GF-D8 (cell line): Measurements from ENCODE around the gene SPTBN1.

Source experiments
- DNase-seq: peaks from one replicate; lab custom pipeline; 2025; lab: John Stamatoyannopoulos, UW

SPTBN1 gene

DNA sequence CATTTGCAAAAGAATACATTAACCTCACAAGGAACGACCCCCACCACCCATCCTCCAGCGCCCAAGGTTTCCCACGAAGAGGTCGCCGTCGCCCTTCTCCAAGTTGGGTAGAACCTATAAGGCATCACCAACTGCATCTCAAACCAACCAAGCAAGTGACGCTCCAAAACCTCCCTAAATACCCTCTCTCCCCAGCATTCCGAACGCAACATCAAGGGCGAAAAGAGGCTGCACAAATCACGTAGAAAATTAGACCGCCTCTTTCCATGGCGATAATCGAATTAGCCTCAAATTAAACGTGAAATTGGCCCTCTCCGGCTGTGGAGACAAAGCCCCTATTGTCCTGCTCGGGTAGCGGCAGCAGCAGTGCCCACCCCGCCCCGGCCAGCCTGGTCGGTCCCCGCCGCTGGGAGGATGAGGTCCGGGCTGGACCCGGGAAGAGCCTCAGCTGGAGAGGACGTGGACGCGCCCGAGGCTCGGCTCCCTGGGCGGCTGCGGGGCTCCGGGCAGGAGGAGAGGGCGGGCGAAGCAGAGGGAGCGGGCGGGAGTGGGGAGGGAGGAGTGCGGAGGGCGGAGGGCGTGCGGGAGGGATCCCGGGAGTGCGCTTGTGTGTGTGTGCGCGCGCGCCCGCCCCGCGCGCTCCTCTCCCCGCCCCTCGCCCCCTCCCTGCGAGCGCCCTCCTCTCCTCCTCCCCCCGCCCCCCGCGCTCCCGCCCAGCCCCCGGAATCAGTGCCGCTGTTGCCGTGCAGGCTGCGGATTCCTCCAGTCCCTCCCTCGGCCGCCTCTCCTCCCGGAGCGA lies at the start of gene SPTBN1:
Gene SPTBN1 (plus strand): TSS at position 765 of the 799 bp plus-strand sequence. CDS start 70,092 bp downstream, outside the sequence.
- DNase-seq: no peak

DNA sequence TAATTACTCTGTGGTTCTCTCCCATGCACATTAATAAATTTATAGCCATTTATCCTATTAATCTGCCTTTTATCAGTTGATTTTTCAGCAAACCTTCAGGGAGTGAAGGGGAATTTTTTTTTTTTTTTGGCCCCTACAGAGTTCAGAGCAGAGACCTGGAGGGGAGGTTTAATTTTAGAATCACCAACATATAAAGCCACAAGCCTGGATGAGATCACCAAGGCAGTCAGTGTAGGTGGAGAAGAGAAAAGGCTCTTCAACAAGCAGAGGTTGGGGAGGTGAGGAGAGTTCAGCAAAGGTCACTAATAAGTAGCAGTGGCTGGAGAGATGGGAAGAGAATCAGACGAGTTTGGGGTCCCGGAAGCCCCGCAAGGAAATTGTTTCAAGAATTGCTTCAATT lies 48.4 kb upstream of the SPTBN1 start:
- DNase-seq: no peak

- no peak for DNase-seq
Observed at GRCh38 chr2:54408288-54408687, 47.8 kb upstream of the SPTBN1 start.

DNA sequence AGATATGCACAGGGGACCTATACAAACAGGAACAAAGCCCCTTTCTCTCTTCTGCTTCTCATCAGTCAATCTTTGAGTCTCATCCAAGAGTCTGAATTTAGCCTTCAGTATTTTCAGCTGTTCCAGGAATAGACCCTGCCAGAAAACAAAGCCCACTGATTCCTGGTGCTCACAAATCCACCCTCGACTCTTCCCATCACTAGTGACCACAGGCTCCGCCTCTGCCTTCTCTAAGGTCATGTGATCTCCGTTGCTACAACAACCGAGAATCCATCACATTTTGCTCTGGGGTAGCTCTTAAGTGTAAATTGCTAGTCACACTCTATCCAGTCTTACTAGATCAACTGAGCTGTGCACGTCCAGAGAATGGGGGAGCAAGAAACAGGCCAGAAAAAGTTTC lies 46.4 kb upstream of the SPTBN1 start:
- DNase-seq: no peak

DNA sequence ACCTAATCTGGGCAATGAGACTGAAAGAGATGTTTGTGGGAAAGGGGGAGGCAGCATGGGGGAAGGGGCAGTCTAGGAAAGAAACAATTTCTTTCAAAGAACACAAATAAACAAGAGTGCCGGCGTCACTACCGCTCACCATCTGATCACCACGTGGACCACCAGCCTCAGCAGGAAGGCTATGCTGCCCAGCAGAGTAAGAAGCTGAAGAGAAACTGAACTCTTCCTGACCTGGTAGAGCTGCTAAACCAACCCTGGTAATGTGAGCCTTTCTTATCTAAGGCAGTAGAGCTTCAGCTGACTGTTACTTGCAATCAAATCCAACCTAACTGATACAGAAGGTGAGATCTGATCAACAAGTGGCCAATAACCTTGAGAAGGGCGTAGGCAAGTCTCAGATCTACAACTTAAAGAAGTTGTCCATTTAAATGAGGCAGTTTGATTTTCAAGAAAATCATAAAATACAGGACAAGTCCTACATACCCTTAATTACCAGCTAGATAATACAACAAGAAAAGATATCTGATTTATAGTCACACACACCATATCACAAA lies 44.2 kb upstream of the SPTBN1 start:
- DNase-seq: no peak

DNA sequence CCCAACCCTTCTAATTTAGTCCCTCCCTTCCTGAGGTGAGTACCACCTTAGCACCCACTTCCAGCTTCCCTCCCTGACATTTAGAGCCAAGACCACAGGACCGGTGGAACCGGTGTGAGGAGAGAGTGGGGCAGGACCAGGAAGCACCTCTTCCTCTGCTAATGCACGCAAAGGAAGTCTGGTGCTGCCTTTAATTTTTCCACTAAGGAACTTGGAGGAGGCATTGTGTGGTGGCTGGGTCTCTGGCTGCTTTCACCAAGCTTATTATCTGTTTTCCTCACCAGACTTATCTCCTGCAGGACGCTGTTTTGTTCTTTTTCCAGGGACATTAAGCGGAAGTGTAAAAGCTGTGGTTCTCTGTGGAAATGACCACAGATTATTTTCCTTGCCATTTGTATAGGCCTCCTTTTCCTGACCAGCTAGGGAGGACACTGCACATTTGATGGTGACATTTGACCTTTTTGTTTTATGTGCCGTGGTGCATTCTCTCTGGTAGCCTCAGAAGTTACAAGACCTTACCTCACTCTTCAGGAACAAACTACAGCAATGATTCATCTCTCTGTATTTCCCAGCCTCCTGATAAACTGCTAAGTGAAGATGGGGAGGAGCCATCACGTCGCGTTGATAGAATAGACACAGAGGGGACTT lies 39.8 kb upstream of the SPTBN1 start:
- DNase-seq: peak; percentile 19

GRCh38 chr2:54416938-54417337 lies 39.2 kb upstream of the SPTBN1 start:
- DNase-seq: no peak

DNA sequence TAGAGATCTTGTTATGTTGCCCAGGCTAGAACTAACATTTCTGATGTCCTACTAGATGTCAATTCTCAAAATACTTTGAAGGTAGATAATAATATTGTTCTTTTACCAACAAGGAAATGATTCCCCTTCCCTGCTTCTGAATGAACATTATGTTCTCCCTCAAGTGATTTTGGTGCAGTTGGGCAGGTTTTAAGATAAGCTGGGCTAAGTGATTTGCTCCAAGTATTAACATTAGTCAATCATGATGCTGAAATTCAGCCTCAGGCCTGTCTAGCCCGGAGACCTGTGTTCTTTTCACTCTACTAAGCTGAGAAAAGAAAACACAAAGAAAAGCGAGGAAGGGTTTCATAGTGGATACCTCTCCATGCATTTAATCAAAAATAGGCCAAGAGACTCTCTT lies 38.5 kb upstream of the SPTBN1 start:
- DNase-seq: no peak

DNA sequence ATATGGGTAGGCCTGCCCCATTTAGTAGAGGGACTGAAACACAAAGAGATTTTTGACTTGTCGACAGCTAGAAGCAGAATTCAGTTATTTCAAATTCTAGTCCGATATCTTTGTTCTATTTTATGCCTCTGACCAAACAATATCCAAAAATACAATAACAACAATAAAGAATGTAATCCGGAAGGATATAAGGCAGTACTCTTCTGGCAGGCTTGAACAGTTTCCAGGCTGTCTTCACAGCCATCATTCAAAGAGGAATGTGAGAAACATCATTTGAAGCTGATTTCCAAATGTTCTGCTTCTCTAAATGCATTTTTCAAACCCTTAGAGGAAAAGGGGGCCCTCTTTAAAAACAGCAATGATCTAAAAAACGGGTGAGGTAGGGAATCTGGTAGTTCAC lies 36.7 kb upstream of the SPTBN1 start:
- no peak for DNase-seq

DNA sequence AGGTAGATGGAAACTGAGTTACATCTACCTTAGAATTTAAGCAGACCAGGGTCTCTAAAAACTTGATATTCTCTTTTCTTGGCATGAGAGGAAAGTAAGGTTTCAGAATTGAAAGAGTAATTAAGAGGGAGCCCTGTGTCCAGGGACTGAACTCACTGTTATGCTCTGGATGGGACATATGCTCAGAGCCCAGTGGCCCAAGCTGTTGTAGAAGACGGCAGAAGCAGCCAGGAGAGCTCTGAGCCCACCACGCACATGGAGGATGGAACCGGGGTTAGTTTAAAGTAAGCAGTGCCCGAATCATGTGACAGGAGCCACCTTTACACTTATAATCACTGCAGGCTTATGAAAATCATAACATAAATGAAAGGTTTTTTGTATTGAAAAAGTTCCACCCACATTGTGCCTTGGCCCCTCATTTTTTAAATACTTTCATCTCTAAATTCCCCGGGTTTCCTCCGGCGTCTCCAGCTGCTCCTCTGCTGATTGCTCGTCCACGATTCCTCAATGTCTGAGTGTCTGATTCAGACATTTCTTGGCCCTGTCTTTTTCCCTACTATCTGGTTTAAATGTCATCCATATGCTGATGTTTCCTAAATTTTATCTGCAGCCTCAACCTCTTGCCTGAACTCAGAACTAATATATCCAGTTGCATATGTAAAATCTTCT lies 36.1 kb upstream of the SPTBN1 start:
- DNase-seq: no peak

DNA sequence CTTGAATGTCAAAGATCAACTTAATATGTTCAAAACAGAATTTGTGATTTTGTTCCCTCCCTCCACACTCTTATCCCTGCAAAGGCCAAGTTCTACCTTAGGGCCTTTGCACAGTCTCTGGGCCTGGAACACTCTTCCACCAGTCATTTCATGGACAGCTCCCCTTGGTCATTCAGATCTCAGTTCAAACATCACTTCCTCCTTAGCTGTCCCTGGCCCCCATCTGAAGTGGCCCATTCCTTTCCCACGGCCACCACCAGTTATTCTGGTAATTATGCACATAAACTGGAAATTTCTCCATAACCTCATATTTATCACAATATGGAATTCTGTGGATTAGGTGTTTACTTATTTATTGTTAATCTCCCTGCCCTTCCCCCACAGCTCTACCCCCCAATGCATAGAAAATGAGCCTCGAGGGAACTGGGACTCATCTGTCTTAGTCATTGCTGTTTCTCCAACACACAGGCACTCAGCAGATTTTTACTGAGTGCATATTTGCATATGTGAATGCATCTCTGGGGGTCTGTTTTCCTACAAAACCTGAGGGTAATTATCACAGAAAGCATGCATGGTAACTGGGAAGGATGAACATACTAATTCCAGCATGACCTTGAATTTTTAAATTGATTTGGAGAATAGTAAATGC lies 35.5 kb upstream of the SPTBN1 start:
- no peak for DNase-seq

- DNase-seq: peak; percentile 66
Observed at GRCh38 chr2:54422072-54422581, 34.0 kb upstream of the SPTBN1 start.

GRCh38 chr2:54423213-54423612 lies 32.9 kb upstream of the SPTBN1 start:
- no peak for DNase-seq

GRCh38 chr2:54424555-54425163 lies 31.5 kb upstream of the SPTBN1 start:
- no peak for DNase-seq

- DNase-seq: no peak
Observed at GRCh38 chr2:54428108-54428831, 27.9 kb upstream of the SPTBN1 start.

- DNase-seq: no peak
Observed at GRCh38 chr2:54429054-54429453, 27.1 kb upstream of the SPTBN1 start.

DNA sequence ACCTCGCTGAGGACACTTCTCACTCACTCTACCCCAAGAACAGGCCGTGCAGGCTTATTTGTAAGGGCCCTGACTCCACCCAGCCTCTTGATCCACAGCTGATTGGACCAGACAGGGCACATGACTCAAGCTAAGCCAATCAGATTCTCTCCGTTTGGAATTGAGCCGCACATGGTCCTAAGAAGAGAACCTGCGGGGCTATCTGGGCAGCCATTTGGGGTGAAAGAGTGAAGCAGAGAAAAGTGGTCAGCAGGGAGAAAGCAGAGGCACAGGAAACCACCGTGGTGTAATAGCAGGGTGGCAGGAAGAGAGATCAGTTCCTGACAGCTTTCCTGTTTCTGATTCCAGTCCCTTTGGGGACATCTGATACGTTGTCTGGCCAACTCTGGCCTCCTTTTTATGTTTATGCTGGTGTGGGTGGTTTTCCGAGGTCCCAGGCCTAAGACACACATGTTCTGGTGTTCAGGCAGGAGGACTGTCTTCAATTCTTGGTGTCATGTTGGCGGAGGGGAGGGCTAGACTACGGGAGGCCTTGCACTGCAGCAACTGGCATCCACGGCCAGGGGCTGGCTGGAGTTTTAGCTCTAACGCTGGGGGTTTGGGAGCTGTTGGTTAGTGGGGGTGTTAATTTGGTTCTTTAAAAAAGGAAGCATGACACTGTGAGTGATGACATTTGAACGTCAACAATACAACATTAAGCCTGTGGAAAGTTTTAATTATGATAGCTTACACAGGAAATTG lies 26.1 kb upstream of the SPTBN1 start:
- peak; percentile 56 for DNase-seq

DNA sequence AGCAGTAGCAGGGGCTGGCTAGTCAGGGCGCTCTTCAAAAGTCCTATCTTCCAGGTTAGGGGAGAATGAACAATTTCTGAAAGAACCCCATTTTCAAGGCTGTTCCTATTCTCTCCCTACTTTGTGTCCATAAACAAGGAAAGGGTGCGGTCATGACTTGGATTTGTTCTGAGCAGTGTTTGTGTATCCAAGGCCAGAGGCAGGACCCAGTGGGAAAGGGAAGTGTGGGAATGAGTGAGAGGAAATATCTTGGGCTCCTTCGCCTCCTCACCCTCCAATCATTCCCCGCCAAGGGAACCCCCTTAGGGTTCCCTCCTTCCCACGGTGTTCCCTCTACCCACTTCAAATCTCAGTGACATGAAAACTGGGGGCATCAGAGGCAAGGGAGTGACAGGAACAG lies 25.5 kb upstream of the SPTBN1 start:
- no peak for DNase-seq

GRCh38 chr2:54432251-54433015 lies 23.7 kb upstream of the SPTBN1 start:
- no peak for DNase-seq
